Measurements from ENCODE around the gene SIX4.

- TF ChIP-seq CTCF (conservative IDR thresholded peaks at IDR 0.05; ENCODE audit: low read length) (no peak), EZH2phosphoT487 (IDR thresholded peaks at IDR 0.05; ENCODE audit: borderline replicate concordance, low read depth, low read length) (no peak)
These were observed 33.4 kb upstream of the SIX4 start for GRCh38 chr14:60757567-60758002.
